ENCODE data around the gene TPCN2.

The TPCN2 gene

DNA sequence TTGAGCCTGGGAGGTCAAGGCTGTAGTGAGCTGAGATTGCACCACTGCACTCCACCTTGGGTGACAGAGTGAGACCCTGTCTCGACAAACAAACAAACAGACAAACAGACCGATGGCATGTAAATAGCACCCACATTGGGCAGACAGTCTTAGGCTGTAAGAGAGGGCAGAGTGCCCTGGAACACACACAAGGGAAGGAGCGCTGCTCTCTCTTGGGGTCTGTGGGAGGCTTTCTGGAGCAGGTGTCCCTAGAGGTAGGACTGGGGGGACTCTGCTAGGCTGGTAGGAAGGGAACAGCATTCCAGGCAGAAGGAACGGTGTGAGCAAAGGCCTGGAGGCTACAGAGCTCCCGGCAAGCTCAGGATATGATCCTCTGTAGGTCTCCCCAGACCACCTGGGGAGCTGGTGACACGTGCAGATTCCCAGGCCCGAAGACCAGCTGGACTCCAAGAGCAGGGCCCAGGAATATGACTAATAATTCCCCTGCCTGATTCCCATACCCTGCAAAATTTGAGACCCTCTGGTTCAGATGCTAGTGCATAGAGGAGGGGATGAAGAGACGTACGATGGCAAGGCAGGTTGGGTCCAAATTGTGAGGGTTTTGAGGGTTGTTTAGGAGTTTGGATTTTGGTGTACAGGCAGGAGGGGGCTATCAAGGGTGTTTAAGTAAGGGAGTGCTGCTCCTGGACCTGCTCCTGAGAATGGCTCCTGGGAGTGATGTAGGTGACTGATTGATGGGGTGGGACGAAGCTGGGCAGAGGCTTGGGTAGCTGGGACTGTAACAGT, 118.6 kb downstream of the TPCN2 start:
- no peak overlapping the region for H3K4me3 ChIP-seq (ENCODE audit: low read depth, low read length)
- no peak for TF ChIP-seq CTCF (IDR thresholded peaks at IDR 0.05; ENCODE audit: low read depth, low read length)

DNA sequence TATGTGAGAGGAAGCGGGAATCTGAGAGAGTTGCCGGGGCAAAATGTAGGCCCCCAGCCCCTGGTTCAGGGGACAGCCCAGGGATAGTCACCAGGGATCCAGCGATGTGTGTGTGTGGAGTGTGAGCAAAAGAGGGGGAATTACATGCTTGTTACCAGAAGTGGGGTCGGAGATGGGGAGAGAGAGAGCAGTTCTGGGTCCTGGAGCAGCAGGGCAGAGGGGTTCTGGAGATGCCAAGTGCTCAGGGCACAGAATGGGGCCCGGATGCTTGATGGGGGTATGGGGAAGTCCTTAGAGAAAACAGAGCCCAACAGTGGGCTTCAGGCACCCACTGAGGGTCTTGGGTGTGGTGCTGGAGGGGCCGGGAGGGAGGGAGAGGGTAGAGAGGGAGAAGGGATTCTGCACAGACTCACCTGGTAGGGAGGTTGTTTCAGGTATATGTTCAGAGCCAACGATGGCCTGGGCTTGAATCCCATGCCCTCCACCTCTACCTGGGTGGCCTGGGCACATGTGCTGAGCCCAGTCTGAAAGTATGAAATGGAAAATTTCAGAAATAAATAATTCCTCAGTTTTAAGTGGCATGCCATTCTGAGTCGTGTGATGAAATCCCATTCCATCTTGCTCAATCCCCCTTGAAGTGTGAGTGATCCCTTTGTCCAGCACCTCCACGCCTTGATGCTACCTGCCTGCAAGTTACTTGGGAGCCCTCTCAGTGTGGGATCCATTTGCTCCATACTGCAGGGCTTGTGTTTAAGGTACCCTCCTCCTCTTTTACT, 119.4 kb downstream of the TPCN2 start:
- H3K4me3 ChIP-seq (ENCODE audit: low read depth, low read length) = no peak overlapping the region
- TF ChIP-seq CTCF (IDR thresholded peaks at IDR 0.05; ENCODE audit: low read depth, low read length) = no peak

DNA sequence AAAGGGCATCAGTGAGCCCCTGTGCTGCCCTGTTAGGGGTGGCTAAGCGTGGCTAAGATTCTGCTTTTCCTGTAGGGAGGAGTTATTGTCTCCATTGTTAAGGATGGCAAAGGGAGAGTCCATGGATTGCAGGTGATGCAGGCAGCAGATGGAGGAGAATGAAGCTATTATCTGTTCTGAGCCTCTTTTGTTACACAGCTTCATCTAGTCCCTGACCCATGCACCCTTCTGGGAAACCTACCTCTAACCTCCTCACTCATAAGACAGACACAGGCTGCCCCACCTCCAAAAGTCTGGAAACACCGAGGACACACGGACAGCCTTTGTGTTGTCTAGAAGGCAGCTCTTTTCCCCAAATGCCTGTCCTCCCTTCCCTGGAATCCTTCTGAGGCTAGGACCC, 120.7 kb downstream of the TPCN2 start:
- H3K4me3 ChIP-seq (ENCODE audit: low read depth, low read length) = no peak overlapping the region
- no peak for TF ChIP-seq CTCF (IDR thresholded peaks at IDR 0.05; ENCODE audit: low read depth, low read length)

GRCh38 chr11:69170704-69171103, 122.0 kb downstream of the TPCN2 start:
- H3K4me3 ChIP-seq (ENCODE audit: low read depth, low read length) = no peak overlapping the region
- no peak for TF ChIP-seq CTCF (IDR thresholded peaks at IDR 0.05; ENCODE audit: low read depth, low read length)

DNA sequence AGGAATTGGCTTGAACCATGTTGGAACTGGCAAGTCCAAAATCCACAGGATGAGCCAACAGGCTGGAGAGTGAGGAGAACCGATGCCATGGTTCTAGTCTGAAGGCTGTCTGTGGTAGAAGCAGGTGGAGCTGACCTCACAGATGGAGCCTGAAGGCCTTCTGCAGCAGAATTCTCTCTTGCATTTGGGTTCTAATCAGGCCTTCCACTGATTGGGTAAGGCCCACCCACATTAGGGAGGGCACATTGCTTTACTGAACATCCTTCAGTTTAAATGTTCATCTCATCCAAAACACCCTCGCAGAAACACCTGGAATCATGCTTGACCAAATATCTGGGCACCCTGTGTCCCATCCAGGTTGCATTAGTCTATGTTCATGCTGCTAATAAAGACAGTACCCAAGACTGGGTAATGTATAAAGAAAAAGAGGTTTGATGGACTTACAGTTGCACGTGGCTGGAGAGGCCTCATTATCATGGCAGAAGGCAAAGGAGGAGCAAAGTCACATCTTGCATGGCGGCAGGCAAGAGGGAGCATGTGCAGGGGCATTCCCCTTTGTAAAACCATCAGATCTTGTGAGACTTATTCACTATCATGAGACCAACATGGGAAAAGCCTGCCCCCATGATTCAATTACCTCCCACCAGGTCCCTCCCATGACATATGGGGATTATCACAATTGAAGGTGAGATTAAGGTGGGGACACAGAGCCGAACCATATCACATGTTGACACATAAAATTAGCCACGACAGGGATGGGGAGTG, 122.9 kb downstream of the TPCN2 start:
- TF ChIP-seq CTCF (IDR thresholded peaks at IDR 0.05; ENCODE audit: low read depth, low read length) = no peak
- no peak overlapping the region for H3K4me3 ChIP-seq (ENCODE audit: low read depth, low read length)

DNA sequence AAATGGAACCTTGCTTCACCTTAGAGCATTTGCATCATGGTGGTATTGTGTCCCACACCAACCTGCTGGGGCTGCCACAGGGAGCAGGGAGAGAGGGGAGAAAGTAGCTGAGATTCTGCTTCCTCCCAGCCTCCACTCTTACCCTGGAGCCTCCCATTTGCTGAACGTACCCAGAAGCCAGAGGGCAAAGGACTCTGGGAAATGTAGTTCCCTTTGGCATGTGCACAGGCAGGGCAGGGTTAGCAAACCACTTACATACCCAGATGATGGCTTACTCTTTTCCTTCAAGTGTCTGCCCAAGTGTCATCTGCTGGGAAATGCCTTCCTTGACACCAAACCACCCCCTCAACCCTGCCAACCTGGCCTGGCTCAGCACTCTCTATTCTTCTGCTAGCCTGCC, 123.9 kb downstream of the TPCN2 start:
- H3K4me3 ChIP-seq (ENCODE audit: low read depth, low read length) = no peak overlapping the region
- no peak for TF ChIP-seq CTCF (IDR thresholded peaks at IDR 0.05; ENCODE audit: low read depth, low read length)

All from WI38 (cell line).